GM12892 (cell line): ENCODE results near the gene YTHDC1.
A peak's percentile ranks its signal among the peaks of the same experiment; 100 is the strongest.

Experiments used
- POLR2A ChIP-seq: IDR thresholded peaks from 2 replicates; pipeline ENCODE4 v1.6.1; 2011; ENCODE audit warnings: low read depth, low read length, control low read depth
- POLR2AphosphoS5 ChIP-seq: IDR thresholded peaks from 2 replicates; pipeline ENCODE4 v1.6.1; 2011; ENCODE audit warnings: low read depth, low read length, control low read depth
- TAF1 ChIP-seq: IDR thresholded peaks from 2 replicates; pipeline ENCODE4 v1.6.1; 2011; ENCODE audit warnings: low read depth, mild to moderate bottlenecking, control low read depth, low read length, borderline replicate concordance

DNA sequence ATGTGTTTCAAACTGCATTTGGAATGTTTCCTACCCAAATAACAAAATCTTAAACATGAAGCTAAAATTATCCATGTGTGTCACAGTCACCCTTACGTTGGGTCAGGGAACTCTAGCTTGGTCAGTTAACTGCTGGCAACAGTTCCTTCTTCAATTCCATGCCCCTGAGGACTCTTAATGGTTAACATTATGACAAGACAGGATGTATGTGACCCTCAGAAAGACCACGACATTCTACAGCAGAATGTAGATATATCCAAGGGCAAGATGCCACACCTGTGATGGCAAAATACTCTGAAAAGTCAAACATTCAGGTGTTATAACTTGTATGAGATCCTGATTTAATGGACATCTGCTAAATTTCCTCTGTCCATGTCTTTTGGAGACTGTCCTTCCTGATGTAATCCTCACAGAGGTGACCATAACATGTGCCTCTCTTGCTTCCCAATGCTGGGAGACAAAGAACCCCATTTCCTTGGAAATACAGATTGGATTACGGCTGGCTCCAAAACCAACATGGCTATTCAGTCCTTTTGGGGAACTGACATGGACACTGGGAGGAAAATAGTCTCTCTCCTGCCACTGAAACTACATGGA, 39.1 kb downstream of the YTHDC1 start:
- TF ChIP-seq TAF1 (no peak), POLR2AphosphoS5 (peak; percentile 57; the same call in 1 of the 2 replicates), POLR2A (0 out of 2 replicates have a peak, but pooled peaks have one; percentile 28)
